Panc1 (cell line): ENCODE data around the gene PKD2. TPM values are rescaled to one million over a fixed set of nuclear protein-coding genes. Genes with fewer than 3 reads are reported as not detected.

Source experiments
- total RNA-seq: library from RNA; stranded (reverse); gene quantifications from one replicate; pipeline ENCODE4 v1.2.1, GENCODE V29; 2021; ENCODE audit not compliant: unreplicated experiment

PKD2 gene
- total RNA-seq, 1 experiment from 2014 or later = 21.7 TPM

Other genes starting within 250 kb of the PKD2 start
- gene IBSP, start 208.1 kb upstream of the PKD2 start, total RNA-seq = not detected
- gene MEPE, start 174.7 kb upstream of the PKD2 start, total RNA-seq = not detected
- 1.6 TPM for gene SPP1, start 31.9 kb upstream of the PKD2 start, total RNA-seq
- gene ABCG2, start 151.0 kb downstream of the PKD2 start, total RNA-seq = 63.3 TPM